H9 (cell line): ENCODE data around the gene CMPK2. TPM values are rescaled to one million over a fixed set of nuclear protein-coding genes. Genes with fewer than 3 reads are reported as not detected.

Experiments used
- DNase-seq: peaks from one replicate; pipeline ENCODE4 v3.0.0-alpha.2; 2017
- H2AFZ ChIP-seq: one replicate; pipeline ENCODE4 v1.6.1; 2013; ENCODE audit warnings: mild to moderate bottlenecking, low read length, control low read depth, moderate library complexity
- H2AK5ac ChIP-seq: 2 replicates; pipeline ENCODE4 v1.6.1; 2013; ENCODE audit warnings: low read length, control low read depth, mixed read lengths; ENCODE audit not compliant: insufficient read length
- H2BK120ac ChIP-seq: one replicate; pipeline ENCODE4 v1.6.1; 2013; ENCODE audit warnings: low read depth, mild to moderate bottlenecking, low read length, control low read depth, inconsistent platforms; ENCODE audit not compliant: poor library complexity, severe bottlenecking
- H2BK12ac ChIP-seq: 2 replicates; pipeline ENCODE4 v1.6.1; 2013; ENCODE audit warnings: low read length, control low read depth, mixed read lengths, low read depth; ENCODE audit not compliant: insufficient read length
- H2BK15ac ChIP-seq: 2 replicates; pipeline ENCODE4 v1.6.1; 2013; ENCODE audit warnings: low read depth, low read length, control low read depth
- H2BK20ac ChIP-seq: one replicate; pipeline ENCODE4 v1.6.1; 2013; ENCODE audit warnings: low read depth, mild to moderate bottlenecking, low read length, control low read depth, inconsistent platforms; ENCODE audit not compliant: poor library complexity, severe bottlenecking
- H2BK5ac ChIP-seq: 2 replicates; pipeline ENCODE4 v1.6.1; 2013; ENCODE audit warnings: low read length, control low read depth, mixed read lengths; ENCODE audit not compliant: insufficient read length
- H3K14ac ChIP-seq: 2 replicates; pipeline ENCODE4 v1.6.1; 2013; ENCODE audit warnings: low read length, control low read depth; ENCODE audit not compliant: insufficient read depth
- H3K18ac ChIP-seq: 2 replicates; pipeline ENCODE4 v1.6.1; 2013; ENCODE audit warnings: low read depth, mild to moderate bottlenecking, mixed read lengths, low read length, control low read depth; ENCODE audit not compliant: insufficient read length
- H3K23ac ChIP-seq: 2 replicates; pipeline ENCODE4 v1.6.1; 2013; ENCODE audit warnings: low read length, control low read depth, mixed read lengths, low read depth; ENCODE audit not compliant: insufficient read length
- H3K23me2 ChIP-seq: 2 replicates; pipeline ENCODE4 v1.6.1; 2013; ENCODE audit warnings: low read depth, mild to moderate bottlenecking, mixed read lengths, low read length, control low read depth; ENCODE audit not compliant: insufficient read length, poor library complexity, severe bottlenecking
- H3K27ac ChIP-seq: 2 replicates; pipeline ENCODE4 v1.5.1; 2013; ENCODE audit warnings: low read length, control low read depth, mixed read lengths, low read depth; ENCODE audit not compliant: insufficient read length
- H3K27me3 ChIP-seq: 2 replicates; pipeline ENCODE4 v1.6.1; 2013; ENCODE audit warnings: low read length, control low read depth, inconsistent platforms; ENCODE audit not compliant: insufficient read depth
- H3K4ac ChIP-seq: 2 replicates; pipeline ENCODE4 v1.6.1; 2013; ENCODE audit warnings: low read depth, mild to moderate bottlenecking, control low read depth, inconsistent platforms, low read length, moderate library complexity
- H3K4me1 ChIP-seq: 2 replicates; pipeline ENCODE4 v1.6.1; 2013; ENCODE audit warnings: low read length, control low read depth, inconsistent platforms; ENCODE audit not compliant: insufficient read depth
- H3K4me2 ChIP-seq: 2 replicates; pipeline ENCODE4 v1.6.1; 2013; ENCODE audit warnings: low read length, control low read depth, mixed read lengths; ENCODE audit not compliant: insufficient read length, insufficient read depth
- H3K56ac ChIP-seq: 2 replicates; pipeline ENCODE4 v1.6.1; 2013; ENCODE audit warnings: low read depth, mild to moderate bottlenecking, mixed read lengths, low read length, control low read depth; ENCODE audit not compliant: insufficient read length
- H3K79me1 ChIP-seq: 2 replicates; pipeline ENCODE4 v1.6.1; 2013; ENCODE audit warnings: low read depth, mild to moderate bottlenecking, moderate library complexity, low read length, control low read depth, inconsistent platforms; ENCODE audit not compliant: insufficient read depth, poor library complexity, severe bottlenecking
- H3K79me2 ChIP-seq: 2 replicates; pipeline ENCODE4 v1.6.1; 2013; ENCODE audit warnings: low read length, control low read depth, inconsistent platforms; ENCODE audit not compliant: insufficient read depth
- H3K9ac ChIP-seq: 2 replicates; pipeline ENCODE4 v1.6.1; 2013; ENCODE audit warnings: low read length, control low read depth, mixed read lengths; ENCODE audit not compliant: insufficient read length; ENCODE audit errors: extremely low read depth
- H3K9me3 ChIP-seq: one replicate; pipeline ENCODE4 v1.6.1; 2013; ENCODE audit warnings: low read depth, low read length, inconsistent platforms; ENCODE audit not compliant: control insufficient read depth
- H3T11ph ChIP-seq: one replicate; pipeline ENCODE4 v1.6.1; 2013; ENCODE audit warnings: mild to moderate bottlenecking, low read length, control low read depth, inconsistent platforms
- H4K20me1 ChIP-seq: one replicate; pipeline ENCODE4 v1.6.1; 2013; ENCODE audit not compliant: control insufficient read depth, insufficient read length, insufficient read depth
- H4K5ac ChIP-seq: 2 replicates; pipeline ENCODE4 v1.6.1; 2013; ENCODE audit warnings: low read depth, mild to moderate bottlenecking, mixed read lengths, low read length, control low read depth; ENCODE audit not compliant: insufficient read length
- H4K8ac ChIP-seq: replicated peaks from 2 replicates; pipeline ENCODE4 v1.6.1; 2013; ENCODE audit warnings: low read length, control low read depth, mixed read lengths, low read depth; ENCODE audit not compliant: insufficient read length
- H4K91ac ChIP-seq: 2 replicates; pipeline ENCODE4 v1.6.1; 2013; ENCODE audit warnings: low read depth, mild to moderate bottlenecking, moderate library complexity, mixed read lengths, low read length, control low read depth; ENCODE audit not compliant: insufficient read length
- H3K27ac Mint-ChIP-seq, 3 experiments: 2 replicates in 2 of 3; 3 replicates in 1 of 3; pipeline ENCODE4 v1.8.0; 2020 to 2021; ENCODE audit warnings: mixed read lengths in 3 of 3, mild to moderate bottlenecking in 1 of 3, moderate library complexity in 1 of 3
- H3K27me3 Mint-ChIP-seq: 2 replicates; pipeline ENCODE4 v1.8.0; 2021; ENCODE audit warnings: low read depth, mild to moderate bottlenecking, moderate library complexity, mixed read lengths
- H3K36me3 Mint-ChIP-seq, 3 experiments: 2 replicates in 2 of 3; 3 replicates in 1 of 3; pipeline ENCODE4 v1.8.0; 2020 to 2021; ENCODE audit warnings: low read depth in 3 of 3, mixed read lengths in 3 of 3; ENCODE audit not compliant: insufficient read depth in 1 of 3
- H3K4me1 Mint-ChIP-seq, 2 experiments: 2 replicates each; pipeline ENCODE4 v1.8.0; 2020; ENCODE audit warnings: mixed read lengths in 2 of 2
- H3K4me3 Mint-ChIP-seq, 2 experiments: 2 replicates in 1 of 2; 3 replicates in 1 of 2; pipeline ENCODE4 v1.8.0; 2020 to 2021; ENCODE audit warnings: mild to moderate bottlenecking in 2 of 2, mixed read lengths in 2 of 2, moderate library complexity in 1 of 2
- H3K9me3 Mint-ChIP-seq, 2 experiments: 2 replicates in 1 of 2; 3 replicates in 1 of 2; pipeline ENCODE4 v1.8.0; 2020; ENCODE audit warnings: mild to moderate bottlenecking in 2 of 2, mixed read lengths in 2 of 2, moderate library complexity in 1 of 2
- CTCF ChIP-seq: fragments of 200-600 bp; sonication (generic); conservative IDR thresholded peaks from 3 replicates; pipeline ENCODE4 v1.8.0; 2021; ENCODE audit warnings: antibody characterized with exemption, mild to moderate bottlenecking
- total RNA-seq: library from RNA; stranded (reverse); gene quantifications from 2 replicates; pipeline ENCODE4 v1.2.1, GENCODE V29; 2021

CMPK2 gene
- total RNA-seq, 1 experiment from 2014 or later = 0.90 TPM

- Mint-ChIP-seq H3K27me3 (no peaks in the 10 kb centered on the region; the same call in none of the 2 replicates), H3K4me3 (no peak overlapping the region), H3K4me1 (no peaks in the 10 kb centered on the region), H3K9me3 (peaks cover 40 to 54% of the 10 kb centered on the region in 2 experiments), H3K27ac (no peak overlapping the region), H3K36me3 (peaks cover 9 to 21% (median 10%) of the 10 kb centered on the region in 3 experiments)
- no peak overlapping the region for H2BK12ac ChIP-seq
- DNase-seq = no peak
- no peaks in the 10 kb centered on the region for H3K79me1 ChIP-seq
- no peak overlapping the region for H2BK15ac ChIP-seq
- no peak overlapping the region for H3K18ac ChIP-seq
- no peak overlapping the region for H3K23ac ChIP-seq
- H3K14ac ChIP-seq = no peak overlapping the region
- H3K4ac ChIP-seq = no peak overlapping the region
- H3K9me3 ChIP-seq = no peaks in the 10 kb centered on the region
- no peak for TF ChIP-seq CTCF
- no peak overlapping the region for H2BK20ac ChIP-seq
- no peak overlapping the region for H3K27ac ChIP-seq
- H2AK5ac ChIP-seq = no peak overlapping the region
- no peaks in the 10 kb centered on the region for H3K79me2 ChIP-seq
- H3K4me2 ChIP-seq = no peak overlapping the region
- H3K9ac ChIP-seq = no peak overlapping the region
- H2BK5ac ChIP-seq = no peak overlapping the region
- H3K27me3 ChIP-seq = no peaks in the 10 kb centered on the region
- H2BK120ac ChIP-seq = no peak overlapping the region
- H4K20me1 ChIP-seq = no peaks in the 10 kb centered on the region
- no peaks in the 10 kb centered on the region for H3K4me1 ChIP-seq
- no peak overlapping the region for H4K5ac ChIP-seq
- no peak overlapping the region for H3K56ac ChIP-seq
- no peak overlapping the region for H2AFZ ChIP-seq
- H4K8ac ChIP-seq = no peak overlapping the region
- no peak overlapping the region for H3T11ph ChIP-seq
- no peak overlapping the region for H4K91ac ChIP-seq
- H3K23me2 ChIP-seq = no peaks in the 10 kb centered on the region
Observed at GRCh38 chr2:6835467-6835866, 30.2 kb downstream of the CMPK2 start.
